Measurements from ENCODE around the gene INTS11.
A peak's percentile ranks its signal among the peaks of the same experiment; 100 is the strongest.
"Not testable (repeated sequence)": the region's sequence is repeated elsewhere in the genome, so short reads cannot be mapped to it uniquely, and the experiment has no call there.

INTS11 gene

GRCh38 chr1:1370771-1371300 lies 46.4 kb upstream of the INTS11 start:
- no peak for DNase-seq (ENCODE audit: extremely low spot score)
- ChIA-PET CTCF (interaction anchor here (1.2 kb wide), 1 partner anchor 17 kb away, joined by 3 read pairs; no protein-coding TSS in a partner anchor), POLR2A (interaction anchor here (2.8 kb wide), 1 partner anchor 18 kb away, joined by 17 read pairs; no protein-coding TSS in a partner anchor)
- TF ChIP-seq NFRKB (IDR thresholded peaks at IDR 0.05), result no peak
- TF ChIP-seq FOXK2 (IDR thresholded peaks at IDR 0.05), result no peak

GRCh38 chr1:1370094-1370493 lies 45.6 kb upstream of the INTS11 start:
- DNase-seq (ENCODE audit: extremely low spot score); CTCF ChIA-PET: not testable (repeated sequence)
- POLR2A ChIA-PET, result interaction anchor here (2.8 kb wide), 1 partner anchor 17 kb away, joined by 17 read pairs; no protein-coding TSS in a partner anchor

- TF ChIP-seq FOXK2 (IDR thresholded peaks at IDR 0.05), result no peak
- TF ChIP-seq BHLHE40 (IDR thresholded peaks at IDR 0.05; ENCODE audit: borderline replicate concordance), result no peak
- no peak for TF ChIP-seq L3MBTL2 (conservative IDR thresholded peaks at IDR 0.05)
- no peak for TF ChIP-seq ELF4 (IDR thresholded peaks at IDR 0.05)
- TF ChIP-seq ARNT (IDR thresholded peaks at IDR 0.05), result no peak
- TF ChIP-seq HDGF (IDR thresholded peaks at IDR 0.05; ENCODE audit: borderline replicate concordance), result no peak
- TF ChIP-seq FOXM1 (IDR thresholded peaks at IDR 0.05; ENCODE audit: borderline replicate concordance), result no peak
- TF ChIP-seq SUZ12 (IDR thresholded peaks at IDR 0.05), result no peak
- TF ChIP-seq SP1 (IDR thresholded peaks at IDR 0.05), result no peak
- TF ChIP-seq PKNOX1 (IDR thresholded peaks at IDR 0.05), result no peak
- no peak for TF ChIP-seq FOXA1 (IDR thresholded peaks at IDR 0.05)
- no peak for TF ChIP-seq TARDBP (IDR thresholded peaks at IDR 0.05)
- no peak for TF ChIP-seq LEF1 (IDR thresholded peaks at IDR 0.05; ENCODE audit: borderline replicate concordance)
- TF ChIP-seq NFRKB (IDR thresholded peaks at IDR 0.05), result no peak
- no peak for TF ChIP-seq ZNF384 (IDR thresholded peaks at IDR 0.05)
- ChIA-PET POLR2A (no interaction called here), CTCF (no interaction called here)
- no peak for DNase-seq (ENCODE audit: extremely low spot score)
These were observed 42.9 kb upstream of the INTS11 start for GRCh38 chr1:1367315-1367714.

- no peak for DNase-seq (ENCODE audit: extremely low spot score)
- ChIA-PET POLR2A (no interaction called here), CTCF (no interaction called here)
- TF ChIP-seq TARDBP (IDR thresholded peaks at IDR 0.05), result no peak
- no peak for TF ChIP-seq BHLHE40 (IDR thresholded peaks at IDR 0.05; ENCODE audit: borderline replicate concordance)
- no peak for TF ChIP-seq SP1 (IDR thresholded peaks at IDR 0.05)
- TF ChIP-seq PKNOX1 (IDR thresholded peaks at IDR 0.05), result no peak
- no peak for TF ChIP-seq NFRKB (IDR thresholded peaks at IDR 0.05)
- TF ChIP-seq HDGF (IDR thresholded peaks at IDR 0.05; ENCODE audit: borderline replicate concordance), result no peak
- no peak for TF ChIP-seq ZNF384 (IDR thresholded peaks at IDR 0.05)
- TF ChIP-seq FOXK2 (IDR thresholded peaks at IDR 0.05), result no peak
- TF ChIP-seq SUZ12 (IDR thresholded peaks at IDR 0.05), result no peak
- TF ChIP-seq ARNT (IDR thresholded peaks at IDR 0.05), result no peak
- TF ChIP-seq CTBP1 (IDR thresholded peaks at IDR 0.05; ENCODE audit: borderline replicate concordance), result no peak
- no peak for TF ChIP-seq LEF1 (IDR thresholded peaks at IDR 0.05; ENCODE audit: borderline replicate concordance)
- TF ChIP-seq FOXM1 (IDR thresholded peaks at IDR 0.05; ENCODE audit: borderline replicate concordance), result no peak
- TF ChIP-seq L3MBTL2 (conservative IDR thresholded peaks at IDR 0.05), result no peak
- TF ChIP-seq FOXA1 (IDR thresholded peaks at IDR 0.05), result no peak
- TF ChIP-seq ELF4 (IDR thresholded peaks at IDR 0.05), result no peak
These were observed 42.2 kb upstream of the INTS11 start for GRCh38 chr1:1366699-1367066.

- POLR2A ChIA-PET, result interaction anchor here (0.8 kb wide), 1 partner anchor 8 kb away, joined by 3 read pairs; no protein-coding TSS in a partner anchor
- no peak for DNase-seq (ENCODE audit: extremely low spot score)
- TF ChIP-seq TARDBP (IDR thresholded peaks at IDR 0.05) (peak; percentile 47; the same call in 1 of the 2 replicates), SUZ12 (IDR thresholded peaks at IDR 0.05) (no peak), LEF1 (IDR thresholded peaks at IDR 0.05; ENCODE audit: borderline replicate concordance) (no peak), ARNT (IDR thresholded peaks at IDR 0.05) (no peak), ZNF384 (IDR thresholded peaks at IDR 0.05) (no peak), CTBP1 (IDR thresholded peaks at IDR 0.05; ENCODE audit: borderline replicate concordance) (no peak)
- CTCF ChIA-PET, result no interaction called here
These were observed 41.6 kb upstream of the INTS11 start for GRCh38 chr1:1365875-1366698.

GRCh38 chr1:1364266-1364665 lies 39.8 kb upstream of the INTS11 start:
- CTCF ChIA-PET, result interaction anchor here (0.6 kb wide), 1 partner anchor 262 kb away, joined by 3 read pairs; no protein-coding TSS in a partner anchor
- POLR2A ChIA-PET, result no interaction called here
- TF ChIP-seq TARDBP (IDR thresholded peaks at IDR 0.05), result no peak
- no peak for TF ChIP-seq CTBP1 (IDR thresholded peaks at IDR 0.05; ENCODE audit: borderline replicate concordance)
- TF ChIP-seq BHLHE40 (IDR thresholded peaks at IDR 0.05; ENCODE audit: borderline replicate concordance), result no peak
- no peak for TF ChIP-seq SUZ12 (IDR thresholded peaks at IDR 0.05)
- TF ChIP-seq FOXK2 (IDR thresholded peaks at IDR 0.05), result no peak
- TF ChIP-seq L3MBTL2 (conservative IDR thresholded peaks at IDR 0.05), result no peak
- no peak for DNase-seq (ENCODE audit: extremely low spot score)

GRCh38 chr1:1361982-1362423 lies 37.5 kb upstream of the INTS11 start:
- CTCF ChIA-PET, result no interaction called here
- POLR2A ChIA-PET, result no interaction called here
- no peak for DNase-seq (ENCODE audit: extremely low spot score)

More at GRCh38 chr1:1361982-1362423, 37.5 kb upstream of the INTS11 start:
- TF ChIP-seq PKNOX1 (IDR thresholded peaks at IDR 0.05) (no peak), FOXK2 (IDR thresholded peaks at IDR 0.05) (no peak), FOXM1 (IDR thresholded peaks at IDR 0.05; ENCODE audit: borderline replicate concordance) (no peak), TARDBP (IDR thresholded peaks at IDR 0.05) (no peak), ELF4 (IDR thresholded peaks at IDR 0.05) (no peak), LEF1 (IDR thresholded peaks at IDR 0.05; ENCODE audit: borderline replicate concordance) (no peak), NFRKB (IDR thresholded peaks at IDR 0.05) (no peak), ZNF384 (IDR thresholded peaks at IDR 0.05) (no peak), CTBP1 (IDR thresholded peaks at IDR 0.05; ENCODE audit: borderline replicate concordance) (no peak)

Data from HEK293T (cell line).